Measurements from ENCODE around the gene SLC7A7. TPM values are rescaled to one million over a fixed set of nuclear protein-coding genes. Genes with fewer than 3 reads are reported as not detected.
"Not testable (repeated sequence)": the region's sequence is repeated elsewhere in the genome, so short reads cannot be mapped to it uniquely, and the experiment has no call there.

The SLC7A7 gene
- total RNA-seq, 2 experiments from 2014 or later: 0.40 to 1.1 TPM

DNA sequence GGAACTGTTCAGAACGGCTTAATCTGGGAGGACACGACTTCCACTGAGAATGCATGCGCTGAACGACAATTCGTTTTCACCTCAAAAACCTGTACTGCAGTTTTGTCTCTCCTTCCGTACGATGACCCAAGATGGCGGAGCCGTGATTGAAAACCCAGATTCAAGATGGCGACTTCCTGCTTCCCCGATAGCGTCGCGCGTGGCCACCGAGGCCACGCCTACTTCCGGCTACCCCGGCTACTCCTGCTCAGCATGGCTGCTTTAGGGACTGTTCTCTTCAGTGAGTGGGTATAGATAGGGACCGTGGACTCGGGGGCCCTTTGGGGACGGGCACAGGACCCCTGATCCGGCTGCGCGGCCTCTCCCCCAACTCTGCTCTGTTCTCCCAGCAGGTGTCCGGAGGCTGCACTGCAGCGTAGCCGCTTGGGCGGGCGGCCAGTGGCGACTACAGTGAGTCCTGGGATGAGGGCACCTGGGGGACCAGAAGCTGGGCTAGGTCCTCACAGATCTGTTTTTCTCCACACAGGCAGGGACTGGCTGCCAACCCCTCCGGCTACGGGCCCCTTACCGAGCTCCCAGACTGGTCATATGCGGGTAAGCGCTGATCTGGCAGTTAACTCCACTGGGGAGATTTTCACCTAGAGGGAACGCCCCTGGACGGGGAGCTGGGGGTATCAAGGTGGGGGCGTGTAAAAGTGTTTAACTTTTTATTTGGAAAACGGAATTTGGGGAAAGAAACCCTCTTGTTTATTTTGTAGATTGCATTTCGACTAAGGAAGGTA, 14.6 kb upstream of the SLC7A7 start, which contains the start of gene MRPL52:
TSS of gene MRPL52 (plus strand) at position 227 of the 782 bp plus-strand sequence. CDS start at position 253, 26 bp downstream.
- H3K4me3 Mint-ChIP-seq: peak within 1 kb of the TSS; percentile 94
- H3K27me3 Mint-ChIP-seq (ENCODE audit: low read depth): no peaks in the 10 kb centered on the region
- H3K4me1 Mint-ChIP-seq (ENCODE audit: low read depth): peaks cover 34% of the 10 kb centered on the region
- H3K27ac Mint-ChIP-seq: peak within 1 kb of the TSS; percentile 97
- CTCF ChIA-PET: interaction anchor here (0.7 to 2.7 kb wide), 11 partner anchors 20 to 917 kb away, joined by 3 to 16 read pairs (median 5); partner anchors contain the start of gene RBM23
- no peaks in the 10 kb centered on the region for H3K9me3 Mint-ChIP-seq
- intact Hi-C loops (cut with micrococcal nuclease): loop anchor here (1.0 to 2.0 kb wide), 5 partner anchors 41 to 99 kb away; partner anchors contain the start of genes LRP10, OXA1L, PRMT5 and RBM23
- peaks cover 15% of the 10 kb centered on the region for H3K36me3 Mint-ChIP-seq (ENCODE audit: low read depth)
- DNase-seq: peak; percentile 94

DNA sequence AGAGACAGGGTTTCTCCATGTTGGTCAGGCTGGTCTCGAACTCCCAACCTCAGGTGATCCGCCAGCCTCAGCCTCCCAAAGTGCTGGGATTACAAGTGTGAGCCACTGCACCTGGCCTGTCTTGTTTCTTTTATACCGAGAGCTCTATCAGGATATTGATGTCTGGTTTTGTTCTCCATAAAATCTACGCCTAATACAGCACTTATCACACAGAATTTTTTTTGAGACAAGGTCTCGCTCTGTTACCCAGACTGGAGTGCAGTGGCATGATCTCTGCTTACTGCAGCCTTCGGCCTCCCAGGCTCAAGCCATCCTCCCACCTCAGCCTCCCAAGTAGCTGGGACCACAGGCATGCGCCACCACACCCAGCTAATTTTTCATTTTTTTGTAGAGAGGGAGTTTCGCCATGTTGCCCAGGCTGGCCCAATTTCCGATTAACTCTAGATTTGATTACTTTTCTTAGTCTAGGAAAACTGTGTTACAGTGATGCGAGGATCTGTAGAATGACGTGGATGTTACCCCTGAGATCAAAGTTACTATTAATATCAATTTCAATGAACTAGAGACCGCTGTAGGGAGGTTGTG, 13.9 kb upstream of the SLC7A7 start:
- DNase-seq; H3K27me3 Mint-ChIP-seq (ENCODE audit: low read depth); H3K9me3 Mint-ChIP-seq: not testable (repeated sequence)
- CTCF ChIA-PET: interaction anchor here (1.2 to 2.7 kb wide), 7 partner anchors 22 to 259 kb away, joined by 3 to 16 read pairs (median 9); no protein-coding TSS in a partner anchor
- intact Hi-C loops (cut with micrococcal nuclease): loop anchor here (1.0 to 2.0 kb wide), 5 partner anchors 42 to 100 kb away; partner anchors contain the start of genes LRP10, OXA1L, PRMT5 and RBM23
- Mint-ChIP-seq H3K27ac (peak overlapping the region; percentile 97), H3K4me1 (ENCODE audit: low read depth) (peaks cover 40% of the 10 kb centered on the region), H3K4me3 (peak overlapping the region; percentile 94), H3K36me3 (ENCODE audit: low read depth) (peaks cover 15% of the 10 kb centered on the region)

DNA sequence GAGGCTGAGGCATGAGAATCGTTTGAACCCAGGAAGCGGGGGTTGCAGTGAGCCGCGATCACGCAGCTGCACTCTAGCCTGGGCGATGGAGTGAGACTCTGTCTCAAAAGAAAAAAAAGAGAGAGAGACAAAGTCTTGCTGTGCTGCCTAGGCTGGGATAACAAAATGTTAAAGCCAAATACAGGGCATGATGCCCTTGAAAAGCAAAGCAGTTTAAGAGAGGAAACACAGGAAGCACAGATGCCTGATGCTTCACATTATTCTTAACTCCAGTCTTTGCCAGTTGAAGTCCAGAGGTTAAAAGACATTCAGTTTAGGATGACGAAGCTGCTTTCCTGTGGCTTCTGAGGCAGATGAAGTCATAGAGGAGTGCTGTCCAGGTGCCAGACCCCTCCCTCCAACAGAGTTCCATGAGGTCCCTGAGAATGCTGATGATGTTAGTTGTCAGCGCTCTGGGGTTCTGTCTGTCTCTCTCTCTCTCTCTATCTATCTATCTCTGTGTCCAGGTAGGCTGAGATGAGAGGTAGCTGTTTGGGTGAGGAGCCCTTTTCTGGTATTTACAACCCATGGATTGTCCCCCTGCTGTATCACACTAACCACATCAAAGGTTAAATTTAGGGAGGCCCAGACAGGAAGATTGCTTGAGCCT, 9.6 kb upstream of the SLC7A7 start:
- CTCF ChIA-PET: interaction anchor here (0.7 to 7.5 kb wide), 12 partner anchors 10 to 919 kb away, joined by 3 to 212 read pairs (median 4); partner anchors contain the start of genes OXA1L and SLC7A7
- Mint-ChIP-seq H3K36me3 (ENCODE audit: low read depth) (no peaks in the 10 kb centered on the region), H3K9me3 (no peaks in the 10 kb centered on the region), H3K4me1 (ENCODE audit: low read depth) (peaks cover 31% of the 10 kb centered on the region), H3K27me3 (ENCODE audit: low read depth) (peaks cover 1% of the 10 kb centered on the region), H3K27ac (peak overlapping the region; percentile 41), H3K4me3 (peak overlapping the region; percentile 36)
- peak; percentile 45 for DNase-seq
- intact Hi-C loops (cut with micrococcal nuclease): no loop called here

DNA sequence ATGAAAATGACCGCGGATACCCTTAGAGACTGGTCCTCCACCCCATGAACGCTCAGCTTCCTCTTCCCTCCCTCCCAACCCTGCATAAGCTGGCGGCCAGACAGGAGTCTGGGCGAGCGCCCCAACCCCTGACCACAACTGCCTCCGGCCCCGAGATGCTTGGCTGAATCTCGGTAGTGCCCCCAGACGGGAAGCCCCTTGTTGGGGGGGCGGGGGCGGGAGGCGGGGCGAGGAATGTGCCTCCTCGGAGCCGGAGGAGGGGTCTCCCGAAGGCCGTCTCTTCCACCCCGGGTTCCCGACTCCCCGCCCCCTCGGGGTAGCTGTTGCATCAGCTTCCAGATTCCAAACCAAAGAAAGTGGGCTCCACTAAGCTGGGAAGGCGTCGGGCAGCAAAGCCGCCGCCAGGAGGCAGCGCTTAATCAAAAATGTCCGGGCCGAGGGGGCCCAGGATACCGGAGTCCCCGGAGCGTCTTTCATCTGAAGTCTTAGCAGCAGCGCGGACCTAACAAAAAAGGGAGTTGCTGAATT, 7.4 kb upstream of the SLC7A7 start:
- H3K36me3 Mint-ChIP-seq (ENCODE audit: low read depth): no peaks in the 10 kb centered on the region
- intact Hi-C loops (cut with micrococcal nuclease): loop anchor here (1.0 to 2.0 kb wide), 6 partner anchors 31 to 266 kb away; partner anchors contain the start of gene CDH24

DNA sequence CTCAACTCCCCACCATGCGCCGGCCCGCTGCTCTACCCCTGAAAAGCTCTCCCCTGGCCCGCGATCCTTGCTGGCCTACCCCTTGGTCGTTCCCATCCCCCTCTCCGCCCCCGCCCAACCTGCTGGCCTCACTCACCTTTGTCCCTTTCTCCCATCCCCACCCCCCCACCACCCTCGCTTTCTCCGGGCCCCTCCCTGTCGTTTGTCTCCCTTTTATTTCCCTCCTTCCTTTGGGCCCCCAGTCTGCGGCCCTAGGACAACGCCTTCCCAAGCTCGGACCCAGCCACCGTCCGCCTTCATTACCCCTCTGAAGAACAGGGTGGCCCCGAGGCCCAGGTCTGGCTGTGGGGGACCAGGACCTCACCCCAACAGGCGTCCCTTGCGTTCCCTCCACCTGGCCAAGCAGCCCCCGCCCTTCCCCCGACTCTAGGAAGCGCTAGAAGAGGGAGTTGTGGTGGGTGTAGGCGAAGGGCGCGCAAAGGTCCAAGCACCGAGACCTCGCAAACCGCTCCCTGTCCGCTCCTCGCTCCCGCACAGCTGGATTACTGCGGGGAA, 6.9 kb upstream of the SLC7A7 start:
- H3K36me3 Mint-ChIP-seq (ENCODE audit: low read depth): no peaks in the 10 kb centered on the region
- peak overlapping the region; percentile 61 for H3K4me3 Mint-ChIP-seq
- peaks cover 1% of the 10 kb centered on the region for H3K27me3 Mint-ChIP-seq (ENCODE audit: low read depth)
- no peaks in the 10 kb centered on the region for H3K9me3 Mint-ChIP-seq
- peaks cover 31% of the 10 kb centered on the region for H3K4me1 Mint-ChIP-seq (ENCODE audit: low read depth)
- H3K27ac Mint-ChIP-seq: no peak overlapping the region
- DNase-seq: no peak
- intact Hi-C loops (cut with micrococcal nuclease): loop anchor here (1.0 to 2.0 kb wide), 3 partner anchors 164 to 265 kb away; partner anchors contain the start of gene CDH24
- CTCF ChIA-PET: interaction anchor here (0.7 to 7.5 kb wide), 19 partner anchors 7 to 265 kb away, joined by 3 to 212 read pairs (median 4); partner anchors contain the start of genes AJUBA, OXA1L, REM2 and SLC7A7

More for the DNA sequence above, 7.4 kb upstream of the SLC7A7 start:
- H3K27ac Mint-ChIP-seq: no peak overlapping the region
- peaks cover 1% of the 10 kb centered on the region for H3K27me3 Mint-ChIP-seq (ENCODE audit: low read depth)
- no peaks in the 10 kb centered on the region for H3K9me3 Mint-ChIP-seq
- peak; percentile 75 for DNase-seq
- CTCF ChIA-PET: interaction anchor here (0.6 to 7.5 kb wide), 29 partner anchors 8 to 266 kb away, joined by 3 to 212 read pairs (median 4); partner anchors contain the start of genes AJUBA, OXA1L, REM2 and SLC7A7
- peaks cover 31% of the 10 kb centered on the region for H3K4me1 Mint-ChIP-seq (ENCODE audit: low read depth)
- H3K4me3 Mint-ChIP-seq: peak overlapping the region; percentile 61

DNA sequence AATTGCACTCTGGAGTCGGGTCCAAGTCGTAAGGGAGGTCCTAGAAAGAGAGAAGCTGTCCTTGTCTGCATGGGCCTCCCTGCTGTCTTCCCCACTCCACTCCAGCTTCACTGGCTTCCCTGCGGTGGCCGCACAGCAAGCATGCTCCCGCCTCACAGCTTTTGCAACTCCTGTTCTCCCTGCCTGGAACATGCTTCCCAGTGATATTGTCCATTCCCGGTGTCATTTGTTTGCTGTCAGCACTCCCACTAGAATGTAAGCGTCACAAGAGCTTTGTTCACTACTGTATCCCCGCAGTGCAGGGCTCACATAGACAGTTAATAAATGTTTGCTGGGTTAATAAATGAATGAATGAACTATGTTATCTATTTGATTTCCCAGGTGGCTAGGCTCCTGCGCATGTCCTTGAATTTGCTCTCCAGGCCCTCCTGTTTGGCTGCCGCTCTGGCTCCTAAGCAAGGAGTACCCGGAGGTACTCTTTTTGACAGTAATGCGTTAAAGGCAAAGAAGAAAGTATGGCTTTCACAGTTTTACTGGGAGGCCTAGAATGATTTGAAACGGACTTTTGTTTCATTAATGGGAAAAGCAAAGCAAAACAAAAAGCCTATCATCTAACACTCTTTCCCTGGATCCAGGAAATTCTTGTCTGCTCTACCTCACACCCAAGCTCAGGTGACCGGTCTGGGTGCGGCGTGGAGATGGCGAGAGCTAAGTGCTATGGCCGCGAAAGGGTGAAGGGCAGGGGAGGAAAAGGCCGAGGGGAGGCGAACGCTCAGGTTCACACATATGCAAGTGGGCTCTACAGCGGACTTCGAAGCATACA, 6.2 kb upstream of the SLC7A7 start:
- peak overlapping the region; percentile 9 for H3K4me3 Mint-ChIP-seq
- CTCF ChIA-PET: interaction anchor here (0.6 to 7.5 kb wide), 5 partner anchors 12 to 251 kb away, joined by 3 to 212 read pairs (median 19); no protein-coding TSS in a partner anchor
- peaks cover 1% of the 10 kb centered on the region for H3K27me3 Mint-ChIP-seq (ENCODE audit: low read depth)
- peaks cover 31% of the 10 kb centered on the region for H3K4me1 Mint-ChIP-seq (ENCODE audit: low read depth)
- intact Hi-C loops (cut with micrococcal nuclease): loop anchor here (1.0 to 2.0 kb wide), 3 partner anchors 163 to 265 kb away; partner anchors contain the start of gene CDH24
- no peak overlapping the region for H3K27ac Mint-ChIP-seq
- no peaks in the 10 kb centered on the region for H3K36me3 Mint-ChIP-seq (ENCODE audit: low read depth)
- H3K9me3 Mint-ChIP-seq: no peaks in the 10 kb centered on the region
- no peak for DNase-seq

DNA sequence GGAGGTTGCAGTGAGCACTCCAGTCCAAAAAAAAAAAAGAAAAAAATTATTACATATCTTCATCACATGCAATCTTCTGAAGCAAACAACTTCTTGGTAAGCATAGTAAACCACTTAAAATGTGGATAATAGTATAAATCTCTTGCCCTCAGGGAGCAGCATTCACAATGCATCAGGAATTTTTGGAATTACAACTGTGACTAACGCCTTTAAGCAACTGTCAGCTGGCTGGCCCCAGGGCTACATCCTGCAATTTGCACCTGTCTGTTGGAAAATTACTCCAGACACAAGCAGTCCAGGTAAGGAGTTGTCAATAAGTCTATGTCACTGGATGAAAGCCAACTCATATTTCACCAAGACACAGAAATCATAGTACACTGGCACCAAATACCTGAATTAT, 5.5 kb upstream of the SLC7A7 start:
- no peak for DNase-seq
- peaks cover 35% of the 10 kb centered on the region for H3K4me1 Mint-ChIP-seq (ENCODE audit: low read depth)
- CTCF ChIA-PET: interaction anchor here (0.6 to 7.5 kb wide), 4 partner anchors 11 to 80 kb away, joined by 3 to 212 read pairs (median 12); no protein-coding TSS in a partner anchor
- H3K27ac Mint-ChIP-seq: no peak overlapping the region
- no peaks in the 10 kb centered on the region for H3K36me3 Mint-ChIP-seq (ENCODE audit: low read depth)
- peaks cover 1% of the 10 kb centered on the region for H3K27me3 Mint-ChIP-seq (ENCODE audit: low read depth)
- H3K9me3 Mint-ChIP-seq: no peaks in the 10 kb centered on the region
- intact Hi-C loops (cut with micrococcal nuclease): no loop called here
- no peak overlapping the region for H3K4me3 Mint-ChIP-seq

DNA sequence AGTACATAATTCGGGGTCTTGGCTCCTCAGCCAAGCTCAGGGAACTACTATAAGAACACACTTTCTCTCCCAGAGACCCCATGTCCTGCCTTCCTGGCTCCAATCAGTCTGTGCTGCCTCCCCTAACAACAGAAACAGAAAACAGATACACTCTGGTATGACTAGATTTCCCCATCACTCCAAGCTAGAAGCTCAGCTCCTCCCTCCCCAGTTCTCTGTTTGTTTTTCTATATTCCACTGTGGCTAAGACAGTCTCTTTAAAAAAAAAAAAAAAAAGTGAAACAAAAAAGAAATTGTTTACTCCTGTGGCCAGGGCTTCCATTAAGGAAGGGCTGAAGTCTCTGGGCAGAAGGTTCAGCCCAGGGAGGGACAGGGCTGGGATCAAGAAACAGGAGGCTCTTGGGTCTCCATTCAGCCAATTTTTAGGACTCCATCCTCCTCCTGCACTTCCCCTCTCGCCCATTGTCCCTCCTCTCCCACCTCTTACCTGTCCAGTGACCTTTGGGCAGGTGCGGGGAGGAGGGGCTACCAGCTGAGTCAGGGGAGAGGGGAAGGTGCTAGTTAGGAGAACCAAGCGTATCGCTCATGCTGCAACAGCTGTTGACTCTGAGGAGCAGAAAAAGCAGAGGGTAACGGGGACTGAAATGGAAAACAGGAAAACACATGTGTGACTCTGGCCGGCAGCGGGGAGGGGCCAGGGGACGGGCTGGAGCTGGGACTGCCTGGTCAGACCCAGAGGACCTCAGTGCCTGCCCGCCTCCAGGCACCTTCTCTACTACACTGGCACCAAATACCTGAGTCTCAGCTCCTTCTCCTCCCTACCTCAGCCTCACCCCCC, 4.1 kb upstream of the SLC7A7 start:
- CTCF ChIA-PET: interaction anchor here (0.6 to 7.5 kb wide), 9 partner anchors 11 to 716 kb away, joined by 3 to 212 read pairs (median 4); no protein-coding TSS in a partner anchor
- no peak for DNase-seq
- Mint-ChIP-seq H3K36me3 (ENCODE audit: low read depth) (no peaks in the 10 kb centered on the region), H3K9me3 (no peaks in the 10 kb centered on the region), H3K27me3 (ENCODE audit: low read depth) (peaks cover 1% of the 10 kb centered on the region), H3K4me1 (ENCODE audit: low read depth) (peaks cover 29% of the 10 kb centered on the region), H3K4me3 (no peak overlapping the region), H3K27ac (peak overlapping the region; percentile 39)
- intact Hi-C loops (cut with micrococcal nuclease): no loop called here

DNA sequence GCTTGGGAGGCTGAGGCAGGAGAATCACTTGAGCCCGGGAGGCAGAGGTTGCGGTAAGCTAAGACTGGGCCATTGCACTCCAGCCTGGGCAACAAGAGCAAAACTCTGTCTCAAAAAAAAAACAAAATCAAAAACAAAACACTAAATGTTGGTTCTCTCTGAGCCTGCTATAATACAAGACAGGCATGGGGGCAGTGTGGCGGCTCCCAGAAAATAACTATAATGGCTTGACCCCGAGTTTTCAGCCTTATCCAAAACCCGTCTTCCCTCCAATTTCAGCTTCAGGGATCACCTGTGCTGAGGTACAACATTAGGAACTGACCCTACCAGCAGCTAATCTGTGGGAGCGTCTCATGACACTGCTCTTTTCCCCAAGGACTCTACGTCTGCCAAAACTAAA, 862 bp downstream of the SLC7A7 start:
- intact Hi-C loops (cut with micrococcal nuclease): no loop called here
- Mint-ChIP-seq H3K27ac (no peak overlapping the region), H3K36me3 (ENCODE audit: low read depth) (no peaks in the 10 kb centered on the region), H3K4me3 (no peak overlapping the region), H3K4me1 (ENCODE audit: low read depth) (peaks cover 17% of the 10 kb centered on the region), H3K27me3 (ENCODE audit: low read depth) (no peaks in the 10 kb centered on the region), H3K9me3 (no peaks in the 10 kb centered on the region)
- DNase-seq: no peak
- CTCF ChIA-PET: interaction anchor here (0.5 to 3.7 kb wide), 8 partner anchors 8 to 208 kb away, joined by 3 to 11 read pairs (median 3); no protein-coding TSS in a partner anchor

DNA sequence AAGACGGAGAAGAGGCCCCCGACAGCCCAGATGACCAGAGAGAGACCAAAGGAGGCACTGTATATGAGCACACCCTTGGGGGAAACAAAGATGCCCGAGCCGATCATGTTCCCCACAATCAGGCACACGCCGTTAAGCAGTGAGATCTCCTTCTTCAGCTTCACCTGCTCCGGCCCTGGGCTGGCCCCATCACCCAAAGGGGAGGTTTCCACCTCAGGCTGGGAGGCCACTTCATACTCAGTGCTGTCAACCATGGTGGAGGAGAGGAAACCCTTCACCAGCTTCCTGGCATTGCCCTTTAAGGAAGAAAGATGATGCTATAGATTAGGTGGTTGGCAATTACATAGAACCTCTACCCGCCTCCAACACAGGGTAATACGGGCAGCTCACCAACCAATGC, 2.1 kb downstream of the SLC7A7 start:
- H3K4me3 Mint-ChIP-seq: no peak overlapping the region
- no peaks in the 10 kb centered on the region for H3K9me3 Mint-ChIP-seq
- no peaks in the 10 kb centered on the region for H3K27me3 Mint-ChIP-seq (ENCODE audit: low read depth)
- DNase-seq: no peak
- CTCF ChIA-PET: interaction anchor here (0.6 to 3.7 kb wide), 6 partner anchors 9 to 209 kb away, joined by 3 to 11 read pairs (median 4); no protein-coding TSS in a partner anchor
- no peaks in the 10 kb centered on the region for H3K36me3 Mint-ChIP-seq (ENCODE audit: low read depth)
- no peak overlapping the region for H3K27ac Mint-ChIP-seq
- peaks cover 11% of the 10 kb centered on the region for H3K4me1 Mint-ChIP-seq (ENCODE audit: low read depth)
- intact Hi-C loops (cut with micrococcal nuclease): no loop called here
